HG03196 (cell line): Measurements from ENCODE around the gene KAT6B.

Experiments
- ATAC-seq: cut with Tn5 transposase; IDR thresholded peaks from one replicate; pipeline ENCODE4 v1.9.1; 2021; ENCODE audit not compliant: unreplicated experiment

KAT6B gene

GRCh38 chr10:74822521-74823089, 3.8 kb upstream of the KAT6B start:
- no peak for ATAC-seq

GRCh38 chr10:74823791-74824183, 2.6 kb upstream of the KAT6B start:
- ATAC-seq, result no peak

GRCh38 chr10:74824184-74824899, 2.1 kb upstream of the KAT6B start:
- ATAC-seq, result no peak

- ATAC-seq, result no peak
These were observed 1.5 kb upstream of the KAT6B start for GRCh38 chr10:74824900-74825370.

- no peak for ATAC-seq
These were observed 844 bp upstream of the KAT6B start for GRCh38 chr10:74825371-74826141.

- peak; percentile 1 for ATAC-seq
These were observed 643 bp downstream of the KAT6B start for GRCh38 chr10:74827045-74827441.

GRCh38 chr10:74827694-74828093, 1.3 kb downstream of the KAT6B start:
- ATAC-seq, result no peak

GRCh38 chr10:74828946-74829345, 2.5 kb downstream of the KAT6B start:
- ATAC-seq, result no peak

- no peak for ATAC-seq
These were observed 5.2 kb downstream of the KAT6B start for GRCh38 chr10:74831518-74832120.

GRCh38 chr10:74835963-74836362, 9.6 kb downstream of the KAT6B start:
- no peak for ATAC-seq

GRCh38 chr10:74836877-74837276, 10.5 kb downstream of the KAT6B start:
- no peak for ATAC-seq

- no peak for ATAC-seq
These were observed 11.3 kb downstream of the KAT6B start for GRCh38 chr10:74837743-74838142.

- ATAC-seq, result no peak
These were observed 13.3 kb downstream of the KAT6B start for GRCh38 chr10:74839708-74840107.

- no peak for ATAC-seq
These were observed 15.0 kb downstream of the KAT6B start for GRCh38 chr10:74841265-74841973.

GRCh38 chr10:74842301-74842954, 16.0 kb downstream of the KAT6B start:
- ATAC-seq, result no peak

GRCh38 chr10:74846958-74847357, 20.6 kb downstream of the KAT6B start:
- no peak for ATAC-seq

GRCh38 chr10:74851831-74852230, 25.4 kb downstream of the KAT6B start:
- ATAC-seq, result no peak

GRCh38 chr10:74852381-74852780, 26.0 kb downstream of the KAT6B start:
- no peak for ATAC-seq

GRCh38 chr10:74854610-74855009, 28.2 kb downstream of the KAT6B start:
- no peak for ATAC-seq

GRCh38 chr10:74855027-74855426, 28.6 kb downstream of the KAT6B start:
- no peak for ATAC-seq
